HepG2 (cell line): ENCODE data around the gene UNC5B. TPM values are rescaled to one million over a fixed set of nuclear protein-coding genes. Genes with fewer than 3 reads are reported as not detected.

Experiments used
- ADNP ChIP-seq: sonication (generic); formaldehyde crosslinking; IDR thresholded peaks from 2 replicates; pipeline ENCODE4 v1.4.0; 2020; ENCODE audit warnings: missing genetic modification reagents
- ATF4 ChIP-seq, 2 experiments: fragments of 450-650 bp in 1 of 2; sonication (generic) in 1 of 2; formaldehyde crosslinking; IDR thresholded peaks; 2 replicates each; pipeline versions ENCODE4 v1.5.0 to v1.8.0; 2020 to 2022; ENCODE audit warnings: mild to moderate bottlenecking in 1 of 2, missing genetic modification reagents in 1 of 2
- HNF1B ChIP-seq: sonication (generic); formaldehyde crosslinking; IDR thresholded peaks from 2 replicates; pipeline ENCODE4 v1.5.1; 2020; ENCODE audit warnings: mild to moderate bottlenecking, moderate library complexity, missing genetic modification reagents
- HNF4G ChIP-seq, 2 experiments: sonication (generic) in 1 of 2; formaldehyde crosslinking in 1 of 2; IDR thresholded peaks; 2 replicates each; pipeline versions ENCODE4 v1.4.0 to v1.6.1; 2011 to 2020; ENCODE audit warnings: borderline replicate concordance in 2 of 2, low read depth in 2 of 2, mild to moderate bottlenecking in 2 of 2, low read length in 1 of 2, missing genetic modification reagents in 1 of 2, moderate library complexity in 1 of 2
- KIAA2018 ChIP-seq: sonication (generic); formaldehyde crosslinking; IDR thresholded peaks from 2 replicates; pipeline ENCODE4 v1.5.0; 2020; ENCODE audit warnings: mild to moderate bottlenecking, missing genetic modification reagents, borderline replicate concordance
- MAFF ChIP-seq: IDR thresholded peaks from 2 replicates; pipeline ENCODE4 v1.6.1; 2011; ENCODE audit warnings: low read depth, low read length, improper control_type of control experiment
- MED13 ChIP-seq: sonication (generic); formaldehyde crosslinking; IDR thresholded peaks from 2 replicates; pipeline ENCODE4 v1.5.0; 2020; ENCODE audit warnings: missing genetic modification reagents
- NFIC ChIP-seq: IDR thresholded peaks from 2 replicates; pipeline ENCODE4 v1.6.1; 2012; ENCODE audit warnings: mild to moderate bottlenecking, low read length, inconsistent platforms
- SRSF1 ChIP-seq: fragments of 200-400 bp; formaldehyde crosslinking; optimal IDR thresholded peaks from 2 replicates; pipeline ENCODE3; 2017; ENCODE audit warnings: mild to moderate bottlenecking, low read depth, low read length, moderate library complexity
- STAT6 ChIP-seq: sonication (generic); formaldehyde crosslinking; IDR thresholded peaks from 2 replicates; pipeline ENCODE4 v1.4.0; 2020; ENCODE audit warnings: missing genetic modification reagents, mild to moderate bottlenecking, borderline replicate concordance
- TEAD3 ChIP-seq: optimal IDR thresholded peaks from 2 replicates; pipeline ENCODE3; 2016; ENCODE audit warnings: borderline replicate concordance
- ZNF232 ChIP-seq: sonication (generic); formaldehyde crosslinking; IDR thresholded peaks from 2 replicates; pipeline ENCODE4 v1.4.0; 2020; ENCODE audit warnings: missing genetic modification reagents, borderline replicate concordance
- ZNF382 ChIP-seq: sonication (generic); formaldehyde crosslinking; IDR thresholded peaks from 2 replicates; pipeline ENCODE4 v1.5.0; 2020; ENCODE audit warnings: missing genetic modification reagents, mild to moderate bottlenecking, borderline replicate concordance
- ZNF552 ChIP-seq: sonication (generic); formaldehyde crosslinking; IDR thresholded peaks from 2 replicates; pipeline ENCODE4 v1.9.0; 2022; ENCODE audit warnings: missing genetic modification reagents, mild to moderate bottlenecking, borderline replicate concordance
- polyA plus RNA-seq, 8 experiments: library from polyadenylated mRNA; depleted of rRNA in 3 of 8; stranded (reverse) in 7 of 8; unstranded in 1 of 8; fragments of >200 nt; fragmentation: Illumina TruSeq in 4 of 8; extraction: Trizol in 4 of 8; gene quantifications; 2 replicates each; pipeline versions ENCODE4 v1.2.1 to v1.2.3, GENCODE V29; 2011 to 2016; ENCODE audit warnings: low read depth in 4 of 8, missing spikeins in 1 of 8, mixed read lengths in 1 of 8; ENCODE audit not compliant: insufficient read depth in 1 of 8
- total RNA-seq, 5 experiments: library from RNA; depleted of rRNA; stranded (reverse); fragments of >200 nt; fragmentation: Illumina TruSeq; extraction: Trizol; gene quantifications; 2 replicates each; pipeline ENCODE4 v1.2.3, GENCODE V29; 2016; ENCODE audit warnings: low read depth in 1 of 5

The UNC5B gene
- total and polyA plus RNA-seq, 2 of the 13 experiments (the other 11 are each of a cell fraction or from before 2014, with no cell fraction given), result 0.07 TPM

GRCh38 chr10:71339796-71340589 is 127.6 kb downstream of the UNC5B start (continued):
- no peak for TF ChIP-seq KIAA2018 (CRISPR knock-in tag)
- peak; percentile 86 for TF ChIP-seq HNF1B (CRISPR knock-in tag)
- peak; percentile 76; the same call in 1 of the 2 replicates for TF ChIP-seq ZNF232 (CRISPR knock-in tag)
- TF ChIP-seq NFIC, result peak; percentile 89
- peak; percentile 42; the same call in 1 of the 2 replicates for TF ChIP-seq STAT6
- TF ChIP-seq SRSF1, result no peak
- TF ChIP-seq MED13 (CRISPR knock-in tag), result peak; percentile 95
- peak; percentile 98 for TF ChIP-seq TEAD3 (CRISPR knock-in tag)
- peak; percentile 94 for TF ChIP-seq HNF4G (IDR thresholded peaks at IDR 0.05; ENCODE audit: borderline replicate concordance, low read depth, low read length)
- TF ChIP-seq HNF4G (CRISPR knock-in tag; IDR thresholded peaks at IDR 0.05; ENCODE audit: borderline replicate concordance, low read depth), result peak; percentile 91; the same call in 1 of the 2 replicates
- no peak for TF ChIP-seq ZNF382
- peak; percentile 92 for TF ChIP-seq MAFF
- TF ChIP-seq ZNF552 (CRISPR knock-in tag), result 0 out of 2 replicates have a peak, but pooled peaks have one; percentile 66
- peak; percentile 2 to 85; a peak in 2 of 4 replicates for TF ChIP-seq ATF4 (CRISPR knock-in tag; IDR thresholded peaks at IDR 0.05)
- TF ChIP-seq ADNP (CRISPR knock-in tag), result no peak
